Left lung (tissue), 10 donors: ENCODE data around the gene PIN1. TPM values are rescaled to one million over a fixed set of nuclear protein-coding genes. Genes with fewer than 3 reads are reported as not detected.
A peak's percentile ranks its signal among the peaks of the same experiment; 100 is the strongest.
"Not testable (repeated sequence)": the region's sequence is repeated elsewhere in the genome, so short reads cannot be mapped to it uniquely, and the experiment has no call there.

Experiments used
- ATAC-seq: fragments of 200-7000 bp; cut with Tn5 transposase; one replicate; pipeline ENCODE4 v1.9.1; 2020; ENCODE audit warnings: moderate library complexity
- DNase-seq, 4 donors: peaks; one replicate each; pipeline ENCODE4 v3.0.0-alpha.2; 2013 to 2020
- H3K27ac ChIP-seq, 2 donors: fragments of 200-600 bp; sonication (generic) in 1 of 2; one replicate each; pipeline versions ENCODE4 v1.5.0 to v1.8.0; 2020 to 2021
- H3K27me3 ChIP-seq, 2 donors: fragments of 200-600 bp; sonication (generic) in 1 of 2; one replicate each; pipeline versions ENCODE4 v1.5.0 to v1.8.0; 2020 to 2021
- H3K36me3 ChIP-seq, 2 donors: fragments of 200-600 bp; sonication (generic) in 1 of 2; one replicate each; pipeline versions ENCODE4 v1.5.0 to v1.8.0; 2020 to 2021
- H3K4me1 ChIP-seq, 2 donors: fragments of 200-600 bp; one replicate each; pipeline ENCODE4 v1.8.0; 2021
- H3K4me3 ChIP-seq, 2 donors: fragments of 200-600 bp; sonication (generic) in 1 of 2; one replicate each; pipeline versions ENCODE4 v1.5.0 to v1.8.0; 2020 to 2021; ENCODE audit warnings: mild to moderate bottlenecking in 1 of 2
- H3K9me3 ChIP-seq, 2 donors: fragments of 200-600 bp; sonication (generic) in 1 of 2; one replicate each; pipeline versions ENCODE4 v1.5.0 to v1.8.0; 2020 to 2021
- CTCF ChIP-seq, 2 donors: fragments of 200-600 bp; sonication (generic) in 1 of 2; IDR thresholded peaks; one replicate each; pipeline versions ENCODE4 v1.5.0 to v1.8.0; 2021; ENCODE audit warnings: antibody characterized with exemption in 2 of 2
- intact Hi-C, 2 donors: fragments of 100-400 bp; cut with DNase I; formaldehyde crosslinking; loops; one replicate each; pipeline versions ENCODE4 v1.11.2 to v1.14.2; 2022
- polyA plus RNA-seq, 6 donors: library from polyadenylated mRNA; unstranded; fragments of 120-200 nt; gene quantifications; one replicate each; pipeline ENCODE4 v1.2.1, GENCODE V29; 2013; ENCODE audit not compliant: insufficient read length in 6 of 6
- total RNA-seq, 2 donors: library from RNA; stranded (reverse); fragmentation: NEBNext Ultra II Directional; extraction: Animal tissue kit (Norgen Biotek cat#: 25700); gene quantifications; one replicate each; pipeline ENCODE4 v1.2.1, GENCODE V29; 2021
- donor health status: DM: no; HTN: yes; CAD: no.
- donor health status: DM: no; HTN: no; CAD: no.

The PIN1 gene
- total and polyA plus RNA-seq, 8 donors, result 43.1 to 67.2 (median 56.6) TPM

- H3K9me3 ChIP-seq, result peaks cover 0 to 7% of the 10 kb centered on the region in 2 donors
- H3K36me3 ChIP-seq, result peaks cover 0 to 20% of the 10 kb centered on the region in 2 donors
- H3K27ac ChIP-seq, result peak overlapping the region; percentile 91 to 98
- peaks cover 8 to 24% of the 10 kb centered on the region in 2 donors for H3K4me1 ChIP-seq
- TF ChIP-seq CTCF (IDR thresholded peaks at IDR 0.05), result no peak
- peak overlapping the region; percentile 94 to 95 for H3K4me3 ChIP-seq
- intact Hi-C loops, result no loop called here
- ATAC-seq (no peak), DNase-seq (no peak)
- no peaks in the 10 kb centered on the region for H3K27me3 ChIP-seq
Observed at GRCh38 chr19:9818175-9818733, 16.9 kb upstream of the PIN1 start.

- peaks cover 0 to 13% of the 10 kb centered on the region in 2 donors for H3K36me3 ChIP-seq
- peaks cover 0 to 7% of the 10 kb centered on the region in 2 donors for H3K9me3 ChIP-seq
- intact Hi-C loops, result no loop called here
- no peak for TF ChIP-seq CTCF (IDR thresholded peaks at IDR 0.05)
- no peaks in the 10 kb centered on the region for H3K27me3 ChIP-seq
- H3K4me1 ChIP-seq, result peaks cover 8 to 24% of the 10 kb centered on the region in 2 donors
- H3K27ac ChIP-seq, result peak within 1 kb of the TSS; percentile 91 to 98
- H3K4me3 ChIP-seq, result peak within 1 kb of the TSS; percentile 94 to 95
- DNase-seq (peak; percentile 100), ATAC-seq (peak; percentile 94)
Observed at GRCh38 chr19:9818734-9819595, 16.2 kb upstream of the PIN1 start, which contains the start of gene FBXL12. TSS of gene FBXL12 (minus strand) at chr19:9819079. CDS start at chr19:9818813, 266 bp downstream.

GRCh38 chr19:9819596-9819909 lies 15.6 kb upstream of the PIN1 start:
- Histone ChIP-seq H3K36me3 (peaks cover 0 to 9% of the 10 kb centered on the region in 2 donors), H3K9me3 (peaks cover 0 to 7% of the 10 kb centered on the region in 2 donors), H3K27me3 (no peaks in the 10 kb centered on the region), H3K4me3 (peak overlapping the region in 1 of 2 donors; percentile 94), H3K27ac (peak overlapping the region; percentile 52 to 98), H3K4me1 (peaks cover 8 to 24% of the 10 kb centered on the region in 2 donors)
- intact Hi-C loops, result no loop called here
- no peak for TF ChIP-seq CTCF (IDR thresholded peaks at IDR 0.05)
- ATAC-seq, result no peak
- DNase-seq, result no peak

GRCh38 chr19:9820034-9820433 lies 15.1 kb upstream of the PIN1 start:
- intact Hi-C loops, ATAC-seq, H3K9me3 ChIP-seq, H3K36me3 ChIP-seq, H3K27me3 ChIP-seq, DNase-seq: not testable (repeated sequence)
- Histone ChIP-seq H3K27ac (peak overlapping the region; percentile 52 to 98), H3K4me3 (peak overlapping the region in 1 of 2 donors; percentile 94), H3K4me1 (peaks cover 8 to 24% of the 10 kb centered on the region in 2 donors)

- Histone ChIP-seq H3K36me3 (no peaks in the 10 kb centered on the region), H3K4me1 (peaks cover 12 to 30% of the 10 kb centered on the region in 2 donors), H3K27ac (no peak overlapping the region), H3K27me3 (no peaks in the 10 kb centered on the region), H3K4me3 (no peak overlapping the region), H3K9me3 (no peaks in the 10 kb centered on the region)
- DNase-seq (no peak), ATAC-seq (no peak)
- TF ChIP-seq CTCF (IDR thresholded peaks at IDR 0.05), result no peak
- intact Hi-C loops, result no loop called here
Observed at GRCh38 chr19:9823816-9824215, 11.3 kb upstream of the PIN1 start.
